Activated naive CD4-positive, alpha-beta T cell treated with anti-CD3 and anti-CD28 coated beads, Interleukin-2, amount 10 ng/mL, durations not matched to agents 7 days and 5 days (primary cell): ENCODE measurements around the gene TMEM239.
"Not testable (repeated sequence)": the region's sequence is repeated elsewhere in the genome, so short reads cannot be mapped to it uniquely, and the experiment has no call there.

Experiments
- CTCF ChIA-PET: fragments of 350-600 bp; sonication (Branson Sonifier 250); formaldehyde crosslinking; loops from one replicate; lab custom pipeline; 2021; ENCODE audit warnings: antibody characterized with exemption; lab: Charles Lee
- DNase-seq: peaks from one replicate; pipeline ENCODE4 v3.0.0-alpha.2; 2020
- H3K27ac Mint-ChIP-seq: one replicate; pipeline ENCODE4 v1.8.0; 2021; ENCODE audit warnings: mild to moderate bottlenecking, moderate library complexity, mixed read lengths
- H3K27me3 Mint-ChIP-seq: one replicate; pipeline ENCODE4 v1.8.0; 2021; ENCODE audit warnings: mild to moderate bottlenecking, mixed read lengths
- H3K36me3 Mint-ChIP-seq: one replicate; pipeline ENCODE4 v1.8.0; 2021; ENCODE audit warnings: mixed read lengths
- H3K4me1 Mint-ChIP-seq: one replicate; pipeline ENCODE4 v1.8.0; 2021; ENCODE audit warnings: mixed read lengths
- H3K4me3 Mint-ChIP-seq: one replicate; pipeline ENCODE4 v1.8.0; 2021; ENCODE audit warnings: mild to moderate bottlenecking, moderate library complexity, mixed read lengths
- H3K9me3 Mint-ChIP-seq: one replicate; pipeline ENCODE4 v1.8.0; 2021; ENCODE audit warnings: mixed read lengths

TMEM239 gene

DNA sequence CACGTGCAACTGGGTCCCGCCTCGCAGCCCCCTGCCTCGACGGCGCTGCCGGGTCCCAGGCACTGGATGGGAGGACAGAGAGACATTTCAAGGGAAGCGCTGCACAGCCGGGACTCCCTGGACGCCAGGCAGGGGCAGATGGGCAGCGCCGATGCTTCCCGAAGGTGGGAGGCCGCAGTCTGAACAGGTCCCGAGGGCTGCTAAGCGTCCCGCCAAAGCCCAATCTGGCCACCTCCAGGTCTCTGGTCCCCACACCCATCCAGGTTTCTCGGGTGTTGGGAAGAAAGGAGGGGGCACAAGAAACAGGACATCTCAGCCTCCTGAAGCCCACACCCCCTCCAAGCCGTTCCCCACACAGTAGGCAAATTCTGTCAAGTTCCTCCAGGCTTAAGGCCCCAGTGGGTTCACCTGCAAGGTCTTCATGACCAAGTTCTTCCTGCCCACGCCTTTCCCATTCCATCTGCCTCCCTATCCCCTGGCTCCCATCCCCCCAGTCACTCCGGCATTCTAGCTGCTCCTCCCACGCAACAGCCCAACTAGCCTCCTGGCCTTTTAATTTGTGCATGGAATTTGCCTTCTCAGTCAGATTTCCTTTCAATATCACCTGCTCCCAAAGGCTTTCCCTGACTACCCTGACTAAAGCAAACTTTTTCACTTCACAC is 10.3 kb upstream of the TMEM239 start:
- CTCF ChIA-PET, result interaction anchor here (1.1 kb wide), 1 partner anchor 53 kb away, joined by 3 read pairs; no protein-coding TSS in a partner anchor
- Mint-ChIP-seq H3K36me3 (no peaks in the 10 kb centered on the region), H3K9me3 (no peaks in the 10 kb centered on the region), H3K27ac (no peak overlapping the region), H3K27me3 (peaks cover 97% of the 10 kb centered on the region), H3K4me3 (no peak overlapping the region), H3K4me1 (peaks cover 7% of the 10 kb centered on the region)
- DNase-seq, result no peak

DNA sequence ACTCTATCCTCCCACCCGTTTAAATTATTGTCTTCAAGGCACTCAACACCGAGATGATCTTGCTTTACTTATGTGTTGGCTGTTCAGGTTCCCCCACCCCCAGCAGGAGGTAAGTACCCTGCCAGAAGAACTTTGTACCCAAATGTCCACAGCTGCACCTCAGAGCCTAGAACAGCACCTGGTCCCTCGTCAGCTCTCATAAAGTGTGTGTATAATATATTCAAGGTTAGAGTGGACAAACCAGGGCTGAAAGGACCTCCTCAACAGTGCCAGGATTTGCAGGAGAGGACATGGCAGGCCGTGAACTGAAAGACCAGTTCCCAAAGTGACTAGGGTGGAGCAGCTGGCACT is 9.8 kb upstream of the TMEM239 start:
- no peak overlapping the region for H3K27ac Mint-ChIP-seq
- DNase-seq, result no peak
- peaks cover 96% of the 10 kb centered on the region for H3K27me3 Mint-ChIP-seq
- no peaks in the 10 kb centered on the region for H3K36me3 Mint-ChIP-seq
- no peaks in the 10 kb centered on the region for H3K9me3 Mint-ChIP-seq
- H3K4me1 Mint-ChIP-seq, result peaks cover 2% of the 10 kb centered on the region
- CTCF ChIA-PET, result interaction anchor here (1.1 kb wide), 1 partner anchor 53 kb away, joined by 3 read pairs; no protein-coding TSS in a partner anchor
- H3K4me3 Mint-ChIP-seq, result no peak overlapping the region

DNA sequence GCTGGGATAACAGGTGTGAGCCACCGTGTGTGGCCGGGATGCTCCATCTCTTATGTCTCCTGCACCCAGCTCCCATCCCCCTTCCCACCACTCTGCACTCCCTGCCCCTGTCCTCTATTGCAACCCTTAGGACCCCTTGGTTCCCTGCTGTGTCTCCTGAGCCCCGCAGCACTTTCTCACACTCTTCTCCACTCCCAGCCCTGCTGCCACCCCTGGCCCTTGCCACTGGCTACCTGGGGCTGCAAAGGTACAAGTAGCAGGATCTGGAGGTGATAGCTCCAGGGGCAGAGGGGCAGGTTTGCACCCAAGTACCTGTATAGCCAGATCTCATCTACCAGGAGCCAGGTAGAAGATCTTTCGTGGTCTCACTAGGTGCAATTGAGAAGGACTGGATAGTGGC is 9.1 kb upstream of the TMEM239 start:
- Mint-ChIP-seq H3K27me3 (peaks cover 94% of the 10 kb centered on the region), H3K4me1 (no peaks in the 10 kb centered on the region), H3K4me3 (no peak overlapping the region)

DNA sequence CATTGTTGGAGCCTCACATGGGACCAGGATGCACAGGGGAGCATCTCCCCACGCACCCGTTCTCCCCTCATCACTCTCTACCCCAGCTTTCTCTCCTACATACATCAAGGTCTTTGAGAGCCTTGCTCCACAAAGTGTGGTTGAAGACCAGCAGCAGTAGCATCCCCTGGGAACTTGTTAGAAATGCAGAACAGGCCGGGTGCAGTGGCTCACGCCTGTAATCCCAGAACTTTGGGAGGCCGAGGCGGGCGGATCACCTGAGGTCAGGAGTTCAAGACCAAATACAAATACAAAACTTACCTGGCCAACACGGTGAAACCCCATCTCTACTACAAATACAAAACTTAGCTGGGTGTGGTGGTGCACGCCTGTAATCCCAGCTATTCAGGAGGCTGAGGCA is 8.2 kb upstream of the TMEM239 start:
- H3K4me1 Mint-ChIP-seq, H3K4me3 Mint-ChIP-seq, H3K9me3 Mint-ChIP-seq, H3K27ac Mint-ChIP-seq, H3K36me3 Mint-ChIP-seq, DNase-seq: not testable (repeated sequence)
- CTCF ChIA-PET, result interaction anchor here (0.9 kb wide), 1 partner anchor 9 kb away, joined by 3 read pairs; the partner anchor contains the start of gene TMEM239
- peaks cover 90% of the 10 kb centered on the region for H3K27me3 Mint-ChIP-seq

More for the DNA sequence above, 9.1 kb upstream of the TMEM239 start:
- Mint-ChIP-seq H3K27ac (no peak overlapping the region), H3K36me3 (no peaks in the 10 kb centered on the region), H3K9me3 (peaks cover under 1% of the 10 kb centered on the region)
- CTCF ChIA-PET, result no interaction called here
- DNase-seq, result no peak

DNA sequence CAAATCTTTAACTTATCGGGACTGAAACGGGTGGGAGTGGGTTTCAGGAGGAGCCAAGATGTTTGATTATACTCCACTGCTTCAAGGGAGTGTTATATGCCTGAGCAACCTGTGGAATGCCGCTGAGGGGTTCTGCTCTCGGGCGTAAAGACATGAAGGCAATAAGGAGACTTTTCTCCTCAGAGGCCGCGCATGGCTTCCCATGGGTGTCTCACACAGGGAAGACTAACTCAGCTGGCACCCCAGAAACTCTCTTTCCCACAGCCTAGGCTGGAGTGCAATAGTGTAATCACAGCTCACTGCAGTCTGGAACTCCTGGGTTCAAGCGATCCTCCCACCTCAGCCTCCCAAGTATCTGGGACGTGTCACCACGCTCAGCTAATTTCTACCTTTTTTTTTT is 6.5 kb upstream of the TMEM239 start:
- Mint-ChIP-seq H3K9me3 (peaks cover 5% of the 10 kb centered on the region), H3K36me3 (no peaks in the 10 kb centered on the region), H3K27me3 (peaks cover 87% of the 10 kb centered on the region), H3K27ac (no peak overlapping the region), H3K4me3 (no peak overlapping the region), H3K4me1 (no peaks in the 10 kb centered on the region)
- CTCF ChIA-PET, result no interaction called here
- DNase-seq, result no peak

DNA sequence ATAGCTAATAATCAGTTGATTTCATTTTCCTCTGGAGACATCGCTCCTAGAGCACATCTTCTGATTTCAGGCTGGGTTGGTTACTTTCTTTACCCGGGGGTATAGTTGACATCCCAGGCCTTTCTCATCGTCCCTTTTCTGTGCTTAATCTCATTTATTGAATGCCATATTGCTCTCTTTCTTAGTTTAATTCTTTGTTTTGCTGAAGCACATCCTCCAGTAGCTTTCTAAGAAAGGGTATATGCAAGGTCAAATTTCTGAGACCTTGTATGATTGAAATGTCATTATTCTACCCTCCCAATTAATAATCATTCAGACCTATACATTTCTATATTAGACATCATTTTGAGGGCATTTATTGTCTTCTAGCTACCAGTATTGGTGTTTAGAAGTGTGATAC is 4.0 kb upstream of the TMEM239 start:
- CTCF ChIA-PET, result no interaction called here
- Mint-ChIP-seq H3K9me3 (peaks cover 5% of the 10 kb centered on the region), H3K36me3 (no peaks in the 10 kb centered on the region), H3K27me3 (peaks cover 85% of the 10 kb centered on the region), H3K27ac (no peak overlapping the region), H3K4me1 (no peaks in the 10 kb centered on the region), H3K4me3 (no peak overlapping the region)
- no peak for DNase-seq

DNA sequence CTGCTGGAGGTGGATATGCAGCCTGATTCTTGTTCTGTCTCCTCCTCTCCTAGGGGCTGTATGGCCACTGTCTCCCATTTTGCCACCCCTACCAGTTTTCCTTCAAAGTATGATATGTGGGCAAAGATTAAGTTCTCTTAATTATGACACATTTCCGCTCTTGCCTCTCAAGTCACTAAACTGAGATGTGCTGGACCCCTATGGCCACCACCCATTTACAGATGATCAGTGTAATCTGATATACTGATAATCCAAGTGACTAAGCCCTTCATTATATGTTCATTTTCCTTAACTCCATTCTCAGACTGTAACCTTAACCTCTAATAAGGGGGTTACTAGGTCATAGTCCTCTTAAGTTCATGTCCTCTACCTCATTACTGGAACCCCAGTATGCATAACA is 2.1 kb upstream of the TMEM239 start:
- Mint-ChIP-seq H3K4me1 (no peaks in the 10 kb centered on the region), H3K27me3 (peaks cover 85% of the 10 kb centered on the region), H3K27ac (no peak overlapping the region), H3K9me3 (peaks cover 5% of the 10 kb centered on the region), H3K36me3 (no peaks in the 10 kb centered on the region), H3K4me3 (no peak overlapping the region)
- DNase-seq, result no peak
- CTCF ChIA-PET, result no interaction called here

DNA sequence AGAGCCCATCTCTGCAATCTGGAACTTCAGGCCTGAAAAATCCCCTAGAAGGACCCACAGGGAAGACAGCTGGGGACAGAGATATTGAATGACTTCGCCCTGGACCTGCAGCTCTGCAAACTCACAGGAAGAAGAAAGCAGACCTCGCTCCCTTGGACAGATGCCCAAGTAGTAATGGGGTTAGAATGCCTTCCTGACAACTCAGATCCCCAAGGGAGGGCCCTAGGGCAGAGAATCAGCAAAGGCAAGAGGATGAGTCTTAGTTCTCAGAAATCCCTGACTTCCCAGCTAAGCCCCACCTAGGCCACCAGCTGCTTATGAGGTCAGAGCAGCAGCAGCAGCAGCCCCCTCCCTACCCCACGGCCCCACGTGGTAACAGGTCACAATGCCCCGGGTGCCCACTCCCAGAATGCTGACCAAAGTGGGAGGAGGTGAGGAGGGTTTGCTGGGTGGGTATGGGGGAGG is 1.5 kb upstream of the TMEM239 start, which contains the start of gene C20orf141:
Gene C20orf141 (plus strand): TSS at position 401 of the 465 bp plus-strand sequence. CDS start 198 bp downstream, outside the sequence.
- peak within 1 kb of the TSS; percentile 64 for H3K27ac Mint-ChIP-seq
- CTCF ChIA-PET, result no interaction called here
- H3K4me3 Mint-ChIP-seq, result no peak within 1 kb of the TSS
- no peaks in the 10 kb centered on the region for H3K36me3 Mint-ChIP-seq
- peaks cover 5% of the 10 kb centered on the region for H3K9me3 Mint-ChIP-seq
- no peak for DNase-seq
- H3K27me3 Mint-ChIP-seq, result peaks cover 85% of the 10 kb centered on the region
- H3K4me1 Mint-ChIP-seq, result no peaks in the 10 kb centered on the region

DNA sequence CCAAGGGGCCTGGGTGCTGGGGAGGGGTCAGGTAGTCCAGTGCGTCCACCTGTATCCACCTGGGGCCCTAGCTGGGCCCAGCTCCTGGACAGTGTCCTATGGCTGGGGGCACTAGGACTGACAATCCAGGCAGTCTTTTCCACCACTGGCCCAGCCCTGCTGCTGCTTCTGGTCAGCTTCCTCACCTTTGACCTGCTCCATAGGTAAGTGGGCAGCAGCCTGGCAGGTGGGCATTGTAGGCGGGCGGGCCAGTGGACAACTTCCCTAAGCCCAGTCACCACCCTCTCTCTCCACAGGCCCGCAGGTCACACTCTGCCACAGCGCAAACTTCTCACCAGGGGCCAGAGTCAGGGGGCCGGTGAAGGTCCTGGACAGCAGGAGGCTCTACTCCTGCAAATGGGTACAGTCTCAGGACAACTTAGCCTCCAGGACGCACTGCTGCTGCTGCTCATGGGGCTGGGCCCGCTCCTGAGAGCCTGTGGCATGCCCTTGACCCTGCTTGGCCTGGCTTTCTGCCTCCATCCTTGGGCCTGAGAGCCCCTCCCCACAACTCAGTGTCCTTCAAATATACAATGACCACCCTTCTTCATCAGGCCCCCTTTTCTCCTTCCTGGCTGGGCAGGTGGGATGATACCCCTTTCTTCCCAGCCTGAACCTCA is 793 bp upstream of the TMEM239 start:
- DNase-seq, result no peak
- peaks cover 5% of the 10 kb centered on the region for H3K9me3 Mint-ChIP-seq
- no peak overlapping the region for H3K4me3 Mint-ChIP-seq
- no peaks in the 10 kb centered on the region for H3K36me3 Mint-ChIP-seq
- H3K27me3 Mint-ChIP-seq, result peaks cover 85% of the 10 kb centered on the region
- peaks cover 6% of the 10 kb centered on the region for H3K4me1 Mint-ChIP-seq
- CTCF ChIA-PET, result no interaction called here
- no peak overlapping the region for H3K27ac Mint-ChIP-seq

DNA sequence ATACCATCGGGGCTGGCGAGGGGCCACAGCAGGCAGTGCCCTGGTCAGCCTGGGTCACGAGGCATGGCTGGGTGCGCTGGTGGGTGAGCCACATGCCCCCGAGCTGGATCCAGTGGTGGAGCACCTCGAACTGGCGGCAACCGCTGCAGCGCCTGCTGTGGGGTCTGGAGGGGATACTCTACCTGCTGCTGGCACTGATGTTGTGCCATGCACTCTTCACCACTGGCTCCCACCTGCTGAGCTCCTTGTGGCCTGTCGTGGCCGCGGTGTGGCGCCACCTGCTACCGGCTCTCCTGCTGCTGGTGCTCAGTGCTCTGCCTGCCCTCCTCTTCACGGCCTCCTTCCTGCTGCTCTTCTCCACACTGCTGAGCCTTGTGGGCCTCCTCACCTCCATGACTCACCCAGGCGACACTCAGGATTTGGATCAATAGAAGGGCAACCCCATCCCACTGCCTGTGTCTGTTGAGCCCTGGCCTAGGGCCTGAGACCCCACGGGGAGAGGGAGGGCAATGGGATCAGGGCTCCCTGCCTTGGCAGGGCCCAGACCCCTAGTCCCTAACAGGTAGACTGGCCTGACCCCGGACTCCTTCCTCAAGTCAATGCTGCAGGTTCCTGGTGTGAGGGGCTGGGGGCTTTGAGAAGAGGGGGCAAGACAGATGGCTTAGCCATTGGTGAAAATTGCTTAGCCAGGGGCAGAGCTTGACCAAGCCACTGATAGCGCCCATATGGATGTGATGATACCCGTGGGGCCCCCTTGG is 598 bp downstream of the TMEM239 start:
- peak; percentile 40 for DNase-seq
- peaks cover 88% of the 10 kb centered on the region for H3K27me3 Mint-ChIP-seq
- no peaks in the 10 kb centered on the region for H3K36me3 Mint-ChIP-seq
- CTCF ChIA-PET, result interaction anchor here (0.9 to 1.5 kb wide), 3 partner anchors 8 to 184 kb away, joined by 3 to 5 read pairs (median 3); no protein-coding TSS in a partner anchor
- H3K9me3 Mint-ChIP-seq, result peaks cover 5% of the 10 kb centered on the region
- H3K4me3 Mint-ChIP-seq, result no peak overlapping the region
- peaks cover 13% of the 10 kb centered on the region for H3K4me1 Mint-ChIP-seq
- H3K27ac Mint-ChIP-seq, result no peak overlapping the region

DNA sequence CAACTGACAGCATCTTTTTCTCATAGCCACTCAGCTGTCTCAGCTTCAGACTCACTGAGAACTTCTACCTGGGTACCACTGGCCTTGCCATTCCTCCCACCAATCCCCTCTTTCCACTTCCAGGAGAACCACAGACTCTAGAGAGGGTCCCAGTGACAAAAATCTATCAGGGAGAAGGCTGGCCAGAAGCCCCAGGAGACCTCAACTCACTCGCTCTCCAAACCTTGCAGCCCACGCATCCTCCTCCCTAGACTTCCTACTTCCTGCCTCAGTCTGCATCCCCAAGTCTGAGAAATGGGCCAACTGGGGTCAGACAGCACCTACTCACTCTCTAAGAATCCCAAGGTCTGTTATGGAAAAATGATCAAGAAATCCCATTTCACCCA is 1.2 kb downstream of the TMEM239 start:
- peaks cover 19% of the 10 kb centered on the region for H3K4me1 Mint-ChIP-seq
- H3K27ac Mint-ChIP-seq, result no peak overlapping the region
- H3K27me3 Mint-ChIP-seq, result peaks cover 92% of the 10 kb centered on the region
- CTCF ChIA-PET, result interaction anchor here (1.5 kb wide), 1 partner anchor 184 kb away, joined by 5 read pairs; no protein-coding TSS in a partner anchor
- H3K36me3 Mint-ChIP-seq, result no peaks in the 10 kb centered on the region
- no peak for DNase-seq
- H3K9me3 Mint-ChIP-seq, result peaks cover 3% of the 10 kb centered on the region
- no peak overlapping the region for H3K4me3 Mint-ChIP-seq

DNA sequence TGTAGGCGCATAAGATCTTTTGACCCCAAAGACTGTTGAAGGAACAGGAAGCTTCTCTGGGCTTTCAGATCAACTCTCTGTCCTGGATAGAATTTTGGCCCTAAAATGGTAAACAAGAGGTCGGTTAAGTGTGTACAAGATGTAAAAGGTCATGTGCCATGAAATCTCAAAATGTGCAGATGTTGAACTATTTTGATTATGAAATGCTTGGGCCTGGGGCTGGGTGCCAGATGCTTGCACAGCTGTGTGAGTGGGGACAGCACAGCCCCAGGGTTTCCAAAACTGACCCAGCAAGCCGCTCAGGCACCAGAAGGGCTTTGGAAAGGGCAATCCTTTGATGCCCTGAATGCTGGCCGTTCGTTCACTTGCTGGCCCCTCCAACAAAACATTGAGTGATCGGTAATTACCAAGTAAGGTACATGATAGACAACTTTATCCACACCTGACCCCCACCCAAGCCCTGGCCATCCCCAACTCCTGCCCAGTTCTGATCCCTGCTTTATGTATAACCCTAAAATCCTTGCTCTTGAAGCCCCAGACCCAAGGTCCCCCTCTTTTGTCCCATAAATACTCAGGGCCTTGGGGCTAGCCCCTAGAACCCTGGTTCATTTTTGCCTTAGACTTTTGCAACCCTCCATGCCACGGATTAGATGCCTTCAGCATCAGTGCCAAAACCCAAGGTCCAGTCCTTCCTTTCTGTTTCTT is 1.9 kb downstream of the TMEM239 start:
- Mint-ChIP-seq H3K4me1 (peaks cover 19% of the 10 kb centered on the region), H3K27me3 (peaks cover 87% of the 10 kb centered on the region), H3K27ac (no peak overlapping the region), H3K36me3 (no peaks in the 10 kb centered on the region), H3K4me3 (no peak overlapping the region), H3K9me3 (peaks cover 3% of the 10 kb centered on the region)
- CTCF ChIA-PET, result no interaction called here
- no peak for DNase-seq

DNA sequence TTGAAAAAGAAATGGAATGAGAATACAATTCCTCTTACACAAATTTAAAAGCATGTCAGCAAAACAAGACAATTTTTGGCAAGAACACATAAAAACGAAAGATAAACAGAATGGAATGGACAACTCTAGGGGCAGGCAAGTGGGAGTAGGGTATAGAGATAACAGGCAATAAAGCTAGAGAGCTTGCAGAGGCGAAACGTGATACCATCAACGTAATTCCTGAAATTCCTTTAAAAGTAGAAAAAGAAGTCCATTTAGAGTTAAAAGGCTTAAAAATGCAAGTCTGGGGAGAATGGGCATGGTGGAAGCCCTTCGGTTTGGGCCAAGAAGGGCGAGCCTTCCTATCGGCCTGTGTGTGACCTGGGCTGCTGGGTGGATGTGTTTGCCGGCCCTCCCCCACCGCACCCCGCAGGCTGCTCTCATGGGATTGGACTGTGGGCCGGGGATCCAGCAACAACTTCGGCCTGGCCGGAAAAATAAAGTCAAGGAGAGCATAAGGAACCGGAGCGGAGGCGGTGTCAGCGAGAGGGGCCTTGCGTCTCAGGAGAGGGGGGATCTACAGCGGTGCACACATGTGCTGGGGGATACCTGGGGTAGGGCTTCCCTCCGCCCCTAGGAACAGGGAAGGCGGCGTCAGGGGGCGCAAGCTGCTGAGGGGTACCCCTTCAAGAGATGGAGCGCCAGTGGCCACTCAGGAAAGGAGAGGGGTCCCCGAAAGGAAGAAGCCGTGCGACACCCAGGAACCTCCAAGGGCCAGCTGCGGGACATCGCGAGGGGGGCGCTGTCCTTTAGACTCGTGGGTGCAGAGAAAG is 4.1 kb downstream of the TMEM239 start:
- Mint-ChIP-seq H3K4me3 (no peak overlapping the region), H3K27me3 (peaks cover 67% of the 10 kb centered on the region), H3K36me3 (no peaks in the 10 kb centered on the region), H3K9me3 (no peaks in the 10 kb centered on the region), H3K27ac (no peak overlapping the region), H3K4me1 (peaks cover 19% of the 10 kb centered on the region)
- CTCF ChIA-PET, result no interaction called here
- no peak for DNase-seq
